DOHH2 (cell line): ENCODE measurements around the gene TIMM17B.
A peak's percentile ranks its signal among the peaks of the same experiment; 100 is the strongest.

ENCODE experiments used
- H3F3A ChIP-seq: fragments of 200-600 bp; sonication (generic), shearing (Covaris generic); 2 replicates; pipeline ENCODE4 v1.6.0; 2016; ENCODE audit warnings: antibody characterized with exemption, mild to moderate bottlenecking; ENCODE audit not compliant: control insufficient read depth, insufficient read depth
- H3K27ac ChIP-seq: fragments of 200-600 bp; sonication (generic); 2 replicates; pipeline ENCODE4 v1.5.1; 2014; ENCODE audit warnings: low read depth, mild to moderate bottlenecking, low read length, moderate library complexity
- H3K27me3 ChIP-seq: fragments of 200-600 bp; sonication (generic); 2 replicates; pipeline ENCODE4 v1.6.1; 2014; ENCODE audit warnings: mild to moderate bottlenecking, low read length, mixed read lengths; ENCODE audit not compliant: control insufficient read depth
- H3K36me3 ChIP-seq: fragments of 200-600 bp; sonication (generic); 2 replicates; pipeline ENCODE4 v1.6.1; 2014; ENCODE audit warnings: mild to moderate bottlenecking, low read length, moderate library complexity, mixed read lengths; ENCODE audit not compliant: control insufficient read depth
- H3K4me1 ChIP-seq: fragments of 200-600 bp; sonication (generic); 2 replicates; pipeline ENCODE4 v1.6.1; 2014; ENCODE audit warnings: mild to moderate bottlenecking, low read length, mixed read lengths; ENCODE audit not compliant: control insufficient read depth
- H3K4me2 ChIP-seq: fragments of 200-600 bp; sonication (generic); 2 replicates; pipeline ENCODE4 v1.6.0; 2014; ENCODE audit warnings: mild to moderate bottlenecking, low read length, moderate library complexity
- H3K4me3 ChIP-seq: fragments of 200-600 bp; sonication (generic); 2 replicates; pipeline ENCODE4 v1.5.1; 2014; ENCODE audit warnings: mild to moderate bottlenecking, low read length, mixed read lengths
- H3K79me2 ChIP-seq: fragments of 200-600 bp; sonication (generic); 2 replicates; pipeline ENCODE4 v1.6.1; 2014; ENCODE audit warnings: mild to moderate bottlenecking, low read length, mixed read lengths; ENCODE audit not compliant: control insufficient read depth
- H3K9me2 ChIP-seq: fragments of 200-600 bp; sonication (generic); replicated peaks from 2 replicates; pipeline ENCODE4 v1.6.1; 2014; ENCODE audit warnings: mild to moderate bottlenecking, low read length, mixed read lengths; ENCODE audit not compliant: control insufficient read depth
- H3K9me3 ChIP-seq: fragments of 200-600 bp; sonication (generic); 2 replicates; pipeline ENCODE4 v1.6.1; 2014; ENCODE audit warnings: antibody characterized with exemption, low read length, mixed read lengths; ENCODE audit not compliant: control insufficient read depth, insufficient read depth
- H4K20me1 ChIP-seq: fragments of 200-600 bp; sonication (generic); 2 replicates; pipeline ENCODE4 v1.6.0; 2014; ENCODE audit warnings: low read depth, mild to moderate bottlenecking, antibody characterized with exemption, low read length, moderate library complexity; ENCODE audit not compliant: control insufficient read depth, insufficient read depth
- CTCF ChIP-seq: fragments of 200-600 bp; sonication (generic); IDR thresholded peaks from one replicate; pipeline ENCODE4 v1.5.1; 2014; ENCODE audit warnings: antibody characterized with exemption, mild to moderate bottlenecking, low read depth, low read length; ENCODE audit not compliant: poor library complexity, severe bottlenecking
- EZH2phosphoT487 ChIP-seq: fragments of 200-600 bp; sonication (generic); IDR thresholded peaks from 2 replicates; pipeline ENCODE4 v1.6.1; 2017; ENCODE audit warnings: borderline replicate concordance, mild to moderate bottlenecking, antibody characterized with exemption, low read length, moderate library complexity, mixed read lengths

The TIMM17B gene

GRCh38 chrX:48940404-48940955, 42.9 kb upstream of the TIMM17B start:
- Histone ChIP-seq H3F3A (peaks cover 12% of the 10 kb centered on the region), H3K27me3 (no peaks in the 10 kb centered on the region), H4K20me1 (no peaks in the 10 kb centered on the region), H3K9me2 (no peaks in the 10 kb centered on the region), H3K4me2 (peak overlapping the region; percentile 93), H3K9me3 (no peaks in the 10 kb centered on the region), H3K4me3 (peak overlapping the region; percentile 71), H3K79me2 (peaks cover 89% of the 10 kb centered on the region), H3K36me3 (peaks cover 55% of the 10 kb centered on the region), H3K27ac (peak overlapping the region; percentile 98), H3K4me1 (peaks cover 69% of the 10 kb centered on the region)
- no peak for TF ChIP-seq EZH2phosphoT487
- no peak for TF ChIP-seq CTCF

- Histone ChIP-seq H3K79me2 (peaks cover 89% of the 10 kb centered on the region), H3K27me3 (no peaks in the 10 kb centered on the region), H3K27ac (peak overlapping the region; percentile 98)
Measured at GRCh38 chrX:48939524-48940228, 42.1 kb upstream of the TIMM17B start.

GRCh38 chrX:48938721-48939425, 41.3 kb upstream of the TIMM17B start:
- H3F3A ChIP-seq, result peaks cover 12% of the 10 kb centered on the region
- TF ChIP-seq CTCF, result no peak
- TF ChIP-seq EZH2phosphoT487, result no peak
- H3K36me3 ChIP-seq, result peaks cover 71% of the 10 kb centered on the region
- H4K20me1 ChIP-seq, result no peaks in the 10 kb centered on the region
- no peaks in the 10 kb centered on the region for H3K9me2 ChIP-seq
- no peaks in the 10 kb centered on the region for H3K9me3 ChIP-seq
- H3K4me1 ChIP-seq, result peaks cover 84% of the 10 kb centered on the region
- H3K4me2 ChIP-seq, result peak overlapping the region; percentile 93
- peak overlapping the region; percentile 98 for H3K27ac ChIP-seq
- H3K4me3 ChIP-seq, result peak overlapping the region; percentile 71
- no peaks in the 10 kb centered on the region for H3K27me3 ChIP-seq
- peaks cover 82% of the 10 kb centered on the region for H3K79me2 ChIP-seq

More at GRCh38 chrX:48939524-48940228, 42.1 kb upstream of the TIMM17B start:
- Histone ChIP-seq H3K4me3 (peak overlapping the region; percentile 71), H3F3A (peaks cover 12% of the 10 kb centered on the region), H4K20me1 (no peaks in the 10 kb centered on the region), H3K9me2 (no peaks in the 10 kb centered on the region), H3K9me3 (no peaks in the 10 kb centered on the region), H3K4me1 (peaks cover 76% of the 10 kb centered on the region), H3K4me2 (peak overlapping the region; percentile 93), H3K36me3 (peaks cover 63% of the 10 kb centered on the region)
- TF ChIP-seq CTCF (no peak), EZH2phosphoT487 (no peak)
